ENCODE measurements around the gene ENPP5.

DNA sequence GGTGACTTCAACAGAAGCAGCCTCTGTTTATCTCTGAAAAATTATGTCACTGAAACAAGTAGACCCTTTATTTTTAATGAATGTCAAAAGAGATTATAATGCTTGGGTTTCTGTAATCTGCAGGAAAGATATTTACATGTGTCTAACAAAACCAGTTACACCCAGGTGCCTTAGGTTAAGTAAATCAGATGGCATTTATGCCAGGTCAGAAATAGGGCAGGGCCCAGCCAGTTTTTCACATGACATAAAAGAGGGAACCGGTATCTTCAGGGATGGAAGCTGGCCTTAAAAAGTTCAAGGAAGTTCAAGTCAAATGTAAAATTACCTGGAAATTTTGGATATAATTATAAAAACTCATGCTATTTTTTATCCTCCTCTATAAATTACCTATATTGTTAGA lies 55.1 kb downstream of the ENPP5 start:
- TF ChIP-seq POLR2AphosphoS5 (IDR thresholded peaks at IDR 0.05) = no peak
- TF ChIP-seq EP300 (IDR thresholded peaks at IDR 0.05) = no peak
- TF ChIP-seq CTCF (IDR thresholded peaks at IDR 0.05) = no peak
